Endothelial cell of umbilical vein (primary cell): ENCODE measurements around the gene GET4.
"Not testable (repeated sequence)": the region's sequence is repeated elsewhere in the genome, so short reads cannot be mapped to it uniquely, and the experiment has no call there.

Experiments
- EZH2 ChIP-seq: IDR thresholded peaks from 2 replicates; pipeline ENCODE4 v1.6.1; 2012; ENCODE audit warnings: borderline replicate concordance, low read depth, mild to moderate bottlenecking, moderate library complexity, low read length, inconsistent platforms; ENCODE audit not compliant: severe bottlenecking
- FOS ChIP-seq: IDR thresholded peaks from 2 replicates; pipeline ENCODE4 v1.6.1; 2011; ENCODE audit warnings: mild to moderate bottlenecking, low read length, moderate library complexity, borderline replicate concordance; ENCODE audit not compliant: insufficient read depth
- GATA2 ChIP-seq: IDR thresholded peaks from 2 replicates; pipeline ENCODE4 v1.7.0; 2011; ENCODE audit warnings: low read depth, mild to moderate bottlenecking, moderate library complexity, mixed read lengths, low read length; ENCODE audit not compliant: insufficient read length, insufficient read depth
- JUN ChIP-seq: IDR thresholded peaks from 2 replicates; pipeline ENCODE4 v1.6.1; 2011; ENCODE audit warnings: borderline replicate concordance, low read depth; ENCODE audit not compliant: insufficient read length, insufficient read depth
- MYC ChIP-seq: IDR thresholded peaks from one replicate; pipeline ENCODE4 v1.6.1; 2011; ENCODE audit warnings: mild to moderate bottlenecking, low read depth, low read length
- POLR2A ChIP-seq: IDR thresholded peaks from 2 replicates; pipeline ENCODE4 v1.6.1; 2012; ENCODE audit warnings: low read depth, mild to moderate bottlenecking, control low read depth, low read length
- POLR2AphosphoS5 ChIP-seq: IDR thresholded peaks from 2 replicates; pipeline ENCODE4 v1.6.1; 2012; ENCODE audit warnings: low read depth, mild to moderate bottlenecking, control low read depth, low read length, moderate library complexity; ENCODE audit not compliant: insufficient read depth
- TF ChIP-seq, protein P1 (sequence below), 2 donors: IDR thresholded peaks; 1 replicate in 1 of 2; 2 replicates in 1 of 2; pipeline ENCODE4 v1.5.1; 2011; ENCODE audit warnings: low read length in 2 of 2, mild to moderate bottlenecking in 2 of 2, moderate library complexity in 2 of 2, control low read depth in 1 of 2, inconsistent platforms in 1 of 2, low read depth in 1 of 2; ENCODE audit not compliant: insufficient read depth in 1 of 2; ENCODE audit errors: extremely low read depth in 1 of 2
- TF ChIP-seq, protein P2 (sequence below): IDR thresholded peaks from 2 replicates; pipeline ENCODE4 v1.6.1; 2011; ENCODE audit not compliant: insufficient read depth, insufficient read length

- TF ChIP-seq, protein P1, sequence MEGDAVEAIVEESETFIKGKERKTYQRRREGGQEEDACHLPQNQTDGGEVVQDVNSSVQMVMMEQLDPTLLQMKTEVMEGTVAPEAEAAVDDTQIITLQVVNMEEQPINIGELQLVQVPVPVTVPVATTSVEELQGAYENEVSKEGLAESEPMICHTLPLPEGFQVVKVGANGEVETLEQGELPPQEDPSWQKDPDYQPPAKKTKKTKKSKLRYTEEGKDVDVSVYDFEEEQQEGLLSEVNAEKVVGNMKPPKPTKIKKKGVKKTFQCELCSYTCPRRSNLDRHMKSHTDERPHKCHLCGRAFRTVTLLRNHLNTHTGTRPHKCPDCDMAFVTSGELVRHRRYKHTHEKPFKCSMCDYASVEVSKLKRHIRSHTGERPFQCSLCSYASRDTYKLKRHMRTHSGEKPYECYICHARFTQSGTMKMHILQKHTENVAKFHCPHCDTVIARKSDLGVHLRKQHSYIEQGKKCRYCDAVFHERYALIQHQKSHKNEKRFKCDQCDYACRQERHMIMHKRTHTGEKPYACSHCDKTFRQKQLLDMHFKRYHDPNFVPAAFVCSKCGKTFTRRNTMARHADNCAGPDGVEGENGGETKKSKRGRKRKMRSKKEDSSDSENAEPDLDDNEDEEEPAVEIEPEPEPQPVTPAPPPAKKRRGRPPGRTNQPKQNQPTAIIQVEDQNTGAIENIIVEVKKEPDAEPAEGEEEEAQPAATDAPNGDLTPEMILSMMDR (IDR thresholded peaks at IDR 0.05; ENCODE audit: extremely low read depth in 1 of 2, insufficient read depth in 1 of 2, low read depth in 1 of 2, low read length in 2 of 2), result not testable (repeated sequence)
- not testable (repeated sequence) for TF ChIP-seq POLR2A, JUN, MYC, EZH2, POLR2AphosphoS5, FOS, GATA2
- TF ChIP-seq, protein P2, sequence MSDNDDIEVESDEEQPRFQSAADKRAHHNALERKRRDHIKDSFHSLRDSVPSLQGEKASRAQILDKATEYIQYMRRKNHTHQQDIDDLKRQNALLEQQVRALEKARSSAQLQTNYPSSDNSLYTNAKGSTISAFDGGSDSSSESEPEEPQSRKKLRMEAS, result not testable (repeated sequence)
Observed at GRCh38 chr7:872685-873084, 3.7 kb upstream of the GET4 start.
